Activated T-cell treated with anti-CD3 and anti-CD28 coated beads, Interleukin-2, amount 50 U/mL, for 48 hours (primary cell): ENCODE measurements around the gene RALY.

ENCODE experiments used
- DNase-seq, 2 experiments: peaks; one replicate each; pipeline ENCODE4 v3.0.0-alpha.2; 2020

RALY gene

GRCh38 chr20:34084227-34084923, 90.7 kb downstream of the RALY start:
- no peak for DNase-seq

DNA sequence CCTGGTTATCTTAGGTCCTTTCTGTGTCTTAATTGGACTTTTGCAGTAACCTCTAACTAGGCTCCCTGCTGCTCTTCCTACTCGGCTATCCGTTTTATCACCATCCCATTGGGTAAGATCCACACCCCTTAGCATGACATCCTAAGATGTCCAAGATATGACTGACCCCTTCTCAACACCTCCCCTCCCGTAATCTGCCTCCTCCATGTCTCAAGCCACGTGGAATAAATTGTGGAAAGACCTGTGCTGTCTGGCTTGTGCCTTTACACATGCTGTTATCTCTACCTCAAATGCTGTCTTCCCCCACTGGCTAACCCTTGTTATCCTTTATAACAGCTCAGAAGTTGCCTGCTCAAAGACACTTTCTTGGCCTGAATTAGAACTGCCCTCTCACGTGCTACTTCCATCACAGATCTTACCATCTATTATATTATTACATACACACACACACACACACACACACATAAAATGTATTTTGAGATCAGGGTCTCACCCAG, 91.9 kb downstream of the RALY start:
- DNase-seq: no peak

DNA sequence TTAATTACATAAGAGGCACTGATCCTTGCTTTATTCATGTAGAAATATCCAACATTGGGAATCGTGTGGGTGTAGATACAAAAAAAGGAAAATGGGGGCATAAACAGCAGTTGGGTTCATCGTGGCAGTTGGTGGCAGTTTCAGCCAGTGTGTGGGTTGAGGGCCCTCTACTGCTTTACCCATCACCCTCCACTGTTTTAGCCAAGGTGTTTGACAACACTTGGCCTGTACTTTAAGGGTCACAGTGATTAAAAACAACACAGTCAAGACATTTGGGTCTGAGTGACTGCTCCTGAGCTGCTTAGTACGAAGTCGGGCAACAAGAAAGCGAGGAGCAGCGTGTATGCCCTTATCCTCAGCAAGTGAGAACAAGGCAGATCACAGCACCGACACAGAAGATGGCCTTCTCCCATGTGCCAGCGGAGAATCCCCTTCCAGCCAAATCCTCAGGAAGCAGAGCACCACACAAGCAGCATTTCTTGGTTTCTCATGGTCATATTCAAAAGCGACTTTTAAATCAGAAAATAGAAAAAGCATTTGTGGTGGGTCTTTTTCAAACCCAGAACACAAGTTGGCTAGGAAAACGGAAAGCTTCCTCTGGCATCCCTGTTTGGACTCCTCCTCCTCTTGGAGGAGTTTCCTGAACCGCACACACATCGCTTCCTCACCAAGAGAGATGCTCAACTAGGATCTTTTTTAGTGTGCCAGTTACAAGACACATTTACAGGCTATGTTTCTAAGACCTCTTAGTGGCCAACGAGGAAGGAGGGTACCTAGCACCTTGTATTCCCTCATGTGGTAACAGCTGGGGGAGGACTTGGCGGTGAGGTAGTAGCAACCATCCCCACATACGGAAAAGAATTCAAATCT, 94.8 kb downstream of the RALY start:
- no peak for DNase-seq

- DNase-seq: no peak
Observed at GRCh38 chr20:34089175-34089479, 95.4 kb downstream of the RALY start.

- DNase-seq: no peak
Observed at GRCh38 chr20:34089655-34090345, 96.1 kb downstream of the RALY start.

DNA sequence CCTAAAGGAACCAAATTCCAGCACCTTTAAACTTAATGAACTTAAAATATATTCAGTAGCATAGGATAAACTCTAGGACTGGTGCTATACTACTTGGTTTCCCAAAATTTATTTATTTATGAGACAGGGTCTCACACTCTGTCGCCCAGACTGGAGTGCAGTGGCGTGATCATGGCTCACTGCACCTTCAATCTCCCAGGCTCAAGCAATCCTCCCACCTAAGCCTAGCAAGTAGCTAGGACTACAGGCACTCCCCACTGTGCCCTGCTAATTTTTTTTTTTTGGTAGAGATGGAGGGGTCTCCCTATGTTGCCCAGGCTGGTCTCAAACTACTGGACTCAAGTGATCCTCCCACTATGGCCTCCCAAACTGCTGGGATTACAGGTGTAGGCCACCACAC, 96.9 kb downstream of the RALY start:
- no peak for DNase-seq

DNA sequence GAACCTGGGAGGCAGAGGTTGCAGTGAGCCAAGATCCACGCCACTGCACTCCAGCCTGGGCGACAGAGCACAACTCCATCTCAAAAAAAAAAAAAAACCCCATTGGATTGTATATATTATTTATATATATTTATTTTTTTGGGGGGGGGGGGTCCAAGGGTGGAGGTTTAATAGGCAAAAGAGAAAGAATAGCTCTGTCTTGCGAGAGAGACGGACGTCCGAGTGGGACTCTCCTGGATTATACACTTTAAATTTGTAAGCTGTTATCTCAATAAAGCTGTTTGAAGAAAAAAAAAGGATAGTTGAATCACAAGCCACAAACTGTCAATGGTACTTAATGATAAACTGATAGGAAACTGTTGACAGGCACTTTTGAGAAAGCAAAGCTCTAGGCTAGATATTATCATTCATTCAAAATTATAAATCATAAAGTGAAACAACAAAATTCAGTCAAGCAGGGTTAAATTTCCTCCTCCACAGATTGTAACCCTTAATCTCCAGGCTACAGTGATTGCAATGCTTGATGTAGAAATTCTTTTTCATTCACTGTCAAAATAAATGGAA, 98.0 kb downstream of the RALY start:
- DNase-seq: no peak

- DNase-seq: no peak
Observed at GRCh38 chr20:34093895-34094294, 100.2 kb downstream of the RALY start.

DNA sequence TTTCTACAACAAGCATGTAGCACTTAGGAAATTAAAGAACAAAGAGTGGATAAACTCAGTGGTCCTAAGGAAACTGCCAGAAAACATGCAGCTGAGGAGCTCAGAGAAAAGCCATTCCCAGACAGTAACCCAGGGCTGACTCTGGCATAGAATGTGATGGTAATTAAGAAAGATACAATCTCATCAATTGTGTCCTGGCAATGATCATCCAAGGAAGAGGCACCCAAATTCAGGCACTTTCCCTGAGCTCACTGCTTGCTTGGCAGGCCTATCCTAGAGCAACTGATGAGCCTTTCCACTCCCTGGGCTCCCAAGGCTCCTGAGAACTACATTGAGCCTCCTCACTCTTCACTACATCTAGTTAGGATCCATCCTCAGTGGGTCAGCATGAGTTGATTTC, 102.1 kb downstream of the RALY start:
- DNase-seq: no peak

GRCh38 chr20:34096699-34097444, 103.2 kb downstream of the RALY start:
- no peak for DNase-seq

DNA sequence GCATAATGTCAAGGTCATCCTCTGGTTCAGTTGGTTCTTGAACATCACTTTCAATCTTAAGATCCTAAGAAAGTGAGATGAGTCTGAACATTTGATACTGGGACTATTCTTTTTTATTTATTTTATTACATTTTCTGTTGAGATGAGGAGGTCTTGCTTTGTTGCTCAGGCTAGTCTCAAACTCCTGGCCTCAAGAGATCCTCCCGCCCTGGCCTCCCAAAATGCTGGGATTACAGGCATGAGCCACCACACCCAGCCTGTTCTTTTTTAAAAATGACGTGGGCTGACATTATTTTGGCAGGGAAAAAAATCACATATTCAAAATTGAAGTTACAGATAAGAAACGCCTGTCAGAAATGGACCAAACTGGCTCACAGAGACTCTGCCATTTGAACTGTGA, 104.9 kb downstream of the RALY start:
- DNase-seq: no peak

DNA sequence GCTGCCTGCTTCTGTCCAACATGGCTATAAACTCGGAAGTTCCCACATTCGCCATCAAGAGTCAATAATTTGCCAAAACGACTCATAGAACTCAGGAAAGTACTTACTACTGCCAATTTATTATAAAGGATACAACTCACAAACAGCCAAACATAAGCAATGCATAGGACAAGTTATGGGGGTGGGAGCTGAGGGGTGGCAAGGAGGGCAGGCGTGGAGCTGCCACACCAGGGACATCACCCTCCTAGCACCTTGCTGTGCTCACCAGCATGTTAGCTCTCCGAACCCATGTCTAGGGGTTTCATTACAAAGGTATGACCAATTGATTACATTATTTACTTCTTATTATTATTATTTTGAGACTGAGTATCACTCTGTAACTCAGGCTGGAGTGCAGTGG, 106.0 kb downstream of the RALY start:
- DNase-seq: no peak

DNA sequence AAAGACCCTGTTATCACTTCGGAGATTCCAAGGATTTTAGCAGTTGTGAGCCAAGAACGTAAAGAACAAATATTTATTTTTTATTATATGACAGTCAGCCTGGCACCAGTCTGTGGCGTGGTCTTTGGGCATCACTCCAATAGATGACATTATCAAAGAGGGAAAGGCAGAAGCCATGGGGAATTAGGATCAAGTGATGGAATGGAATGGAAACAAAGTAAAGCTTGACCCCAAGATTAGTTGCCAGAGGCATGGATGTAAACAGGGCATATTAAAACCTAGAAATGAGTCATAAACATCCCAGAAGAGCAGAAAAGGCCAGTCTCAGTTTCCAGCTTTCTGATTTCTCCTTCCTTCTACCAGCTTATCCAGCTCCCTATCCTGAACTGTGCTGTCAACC, 106.9 kb downstream of the RALY start:
- no peak for DNase-seq

DNA sequence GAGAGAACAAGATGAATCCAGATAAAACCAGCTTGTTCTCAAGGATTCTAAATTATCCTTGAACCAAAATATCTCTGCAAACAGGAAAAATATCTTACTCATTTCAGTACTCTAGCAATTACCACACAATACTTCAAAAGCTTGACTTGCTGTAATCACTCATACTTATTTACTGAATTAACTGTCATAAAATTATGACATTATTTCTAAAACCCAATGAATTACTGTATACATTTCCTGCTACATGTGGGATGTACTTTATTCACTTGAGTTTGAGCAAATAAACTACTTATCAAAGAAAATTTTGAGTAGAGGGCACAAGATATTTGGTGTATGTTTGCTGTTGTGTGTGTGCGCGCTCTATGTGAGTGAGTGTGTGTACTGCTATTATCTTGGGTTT, 108.6 kb downstream of the RALY start:
- no peak for DNase-seq

- DNase-seq: no peak
Observed at GRCh38 chr20:34104059-34104458, 110.3 kb downstream of the RALY start.

DNA sequence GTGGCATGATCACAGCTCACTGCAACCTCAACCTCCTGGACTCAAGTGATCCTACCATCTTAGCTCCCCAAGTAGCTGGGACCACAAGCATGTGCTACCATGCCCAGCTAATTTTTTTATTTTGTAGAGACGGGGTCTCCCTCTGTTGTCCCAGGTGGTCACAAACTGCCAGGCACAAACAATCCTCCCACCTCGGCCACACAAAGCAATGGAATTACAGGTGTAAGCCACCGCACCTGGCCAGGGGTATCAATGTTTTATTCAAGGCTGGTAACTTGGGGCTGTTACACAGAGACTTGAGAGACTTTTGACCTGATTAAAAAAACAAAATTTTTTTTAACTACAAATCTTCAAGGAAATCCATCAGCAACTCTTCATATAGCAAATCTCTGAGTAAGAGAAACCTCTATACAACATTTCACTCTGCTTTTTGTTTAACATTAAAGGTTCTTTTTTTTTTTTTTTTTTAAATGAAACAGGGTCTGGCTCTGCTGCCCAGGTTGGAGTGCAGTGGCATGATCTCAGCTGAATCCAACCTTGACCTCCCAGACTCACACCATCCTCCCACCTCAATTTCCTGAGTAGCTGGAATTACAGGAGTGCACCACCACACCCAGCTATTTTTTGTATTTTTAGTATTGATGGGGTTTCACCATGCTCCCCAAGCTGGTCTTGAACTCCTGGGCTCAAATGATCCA, 112.4 kb downstream of the RALY start:
- no peak for DNase-seq

DNA sequence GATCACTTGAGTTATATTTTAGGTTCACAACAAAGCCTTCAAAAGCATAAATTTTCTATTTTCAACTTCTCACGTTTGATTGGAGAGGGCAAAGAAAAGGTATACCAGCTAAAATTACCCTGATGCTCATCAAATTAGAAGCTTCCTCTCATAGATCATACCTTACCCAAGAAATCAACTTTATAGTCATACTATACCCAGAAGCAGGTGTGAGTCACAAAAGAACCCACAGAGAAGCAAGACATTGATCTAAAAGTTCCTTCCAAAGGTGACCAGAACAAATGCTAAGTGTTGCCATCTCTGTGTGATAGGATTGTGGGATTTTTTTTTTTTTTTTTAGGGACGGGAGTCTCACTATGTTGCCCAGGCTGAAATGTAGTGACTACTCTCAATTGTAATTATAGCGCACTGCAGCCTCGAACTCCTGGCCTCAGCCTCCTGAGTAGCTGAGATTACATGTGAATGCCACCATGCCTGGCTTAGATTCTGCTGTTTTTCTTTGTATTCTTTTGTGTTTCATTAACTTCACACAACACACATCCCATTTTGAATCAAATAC, 115.0 kb downstream of the RALY start:
- no peak for DNase-seq

DNA sequence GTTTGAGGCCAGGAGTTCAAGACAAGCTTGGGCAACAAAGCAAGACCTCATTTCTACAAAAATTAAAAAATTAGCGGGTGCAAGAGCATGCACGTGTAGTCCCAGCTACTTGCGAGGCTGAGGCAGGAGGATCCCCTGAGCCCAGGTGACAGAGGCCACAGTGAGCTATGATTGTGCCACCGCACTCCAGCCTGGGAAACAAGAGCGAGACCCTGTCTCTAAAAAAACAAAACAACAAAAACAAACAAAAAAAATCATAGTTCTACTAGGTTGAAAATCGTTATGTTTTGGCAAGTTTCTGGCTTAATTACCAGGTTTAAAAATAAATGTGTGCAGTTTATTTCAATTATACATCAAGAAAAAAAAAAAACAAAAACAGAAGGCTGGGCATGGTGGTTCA, 115.7 kb downstream of the RALY start:
- DNase-seq: no peak

- no peak for DNase-seq
Observed at GRCh38 chr20:34110025-34110744, 116.5 kb downstream of the RALY start.

- DNase-seq: no peak
Observed at GRCh38 chr20:34110745-34111641, 117.3 kb downstream of the RALY start.
